Naive thymus-derived CD8-positive, alpha-beta T cell (primary cell): Measurements from ENCODE around the gene R3HDM4. TPM values are rescaled to one million over a fixed set of nuclear protein-coding genes. Genes with fewer than 3 reads are reported as not detected.
"Not testable (repeated sequence)": the region's sequence is repeated elsewhere in the genome, so short reads cannot be mapped to it uniquely, and the experiment has no call there.

ENCODE experiments used
- ATAC-seq, 2 donors: fragments of 150-1000 bp; cut with Tn5 transposase in 1 of 2; sonication (Bioruptor Pico), chemical (Tn5 transposase) in 1 of 2; 1 replicate in 1 of 2; 2 replicates in 1 of 2; pipeline ENCODE4 v1.10.0; 2021; ENCODE audit warnings: mild to moderate bottlenecking in 2 of 2, moderate library complexity in 2 of 2
- POLR2A ChIA-PET: fragments of 350-600 bp; sonication (Branson Sonifier 250); formaldehyde crosslinking; loops from one replicate; lab custom pipeline; 2021; ENCODE audit warnings: antibody characterized with exemption; lab: Charles Lee
- DNase-seq, 10 donors: peaks; one replicate each; pipeline versions ENCODE4 v3.0.0 to v3.0.0-alpha.2; 2020 to 2022
- H3K27ac Mint-ChIP-seq, 10 donors: one replicate each; pipeline ENCODE4 v1.8.0; 2020 to 2022; ENCODE audit warnings: mild to moderate bottlenecking in 10 of 10, mixed read lengths in 10 of 10, moderate library complexity in 4 of 10, inconsistent platforms in 1 of 10
- H3K27me3 Mint-ChIP-seq, 5 donors: one replicate each; pipeline ENCODE4 v1.8.0; 2021 to 2022; ENCODE audit warnings: mixed read lengths in 5 of 5
- H3K36me3 Mint-ChIP-seq, 3 donors: one replicate each; pipeline ENCODE4 v1.8.0; 2020 to 2022; ENCODE audit warnings: mixed read lengths in 3 of 3, mild to moderate bottlenecking in 2 of 3, inconsistent platforms in 1 of 3
- H3K4me1 Mint-ChIP-seq, 4 donors: one replicate each; pipeline ENCODE4 v1.8.0; 2021 to 2022; ENCODE audit warnings: mixed read lengths in 4 of 4
- H3K4me3 Mint-ChIP-seq, 10 donors: one replicate each; pipeline ENCODE4 v1.8.0; 2020 to 2022; ENCODE audit warnings: mild to moderate bottlenecking in 10 of 10, mixed read lengths in 10 of 10, moderate library complexity in 6 of 10, inconsistent platforms in 1 of 10
- H3K9me3 Mint-ChIP-seq, 9 donors: one replicate each; pipeline ENCODE4 v1.8.0; 2020 to 2022; ENCODE audit warnings: mixed read lengths in 9 of 9, mild to moderate bottlenecking in 3 of 9, inconsistent platforms in 1 of 9, moderate library complexity in 1 of 9
- polyA plus RNA-seq, 3 donors: library from polyadenylated mRNA; unstranded; fragments of 300-500 nt; fragmentation: Illumina TruSeq; gene quantifications; one replicate each; pipeline ENCODE4 v1.2.3, GENCODE V29; 2021
- total RNA-seq, 8 experiments: library from RNA in 2 of 8; stranded (reverse) in 2 of 8; gene quantifications; one replicate each; pipeline ENCODE4 v1.2.3 and lab custom pipeline; 2021 to 2026

Gene R3HDM4
- total RNA-seq (100 to 1,000 TPM; 179 to 184 TPM), polyA plus RNA-seq (100 to 1,000 TPM; 137 to 238 (median 182) TPM), total RNA-seq (lab: John Stamatoyannopoulos, UW) (71.5 to 208 (median 112) reads per million in 6 experiments)

- no peaks in the 10 kb centered on the region for H3K9me3 Mint-ChIP-seq
- DNase-seq (peak; percentile 75 to 89 (median 82)), ATAC-seq (peak; percentile 40 to 46)
- peaks cover 0 to 10% (median 7%) of the 10 kb centered on the region in 3 donors for H3K36me3 Mint-ChIP-seq
- H3K27me3 Mint-ChIP-seq: peaks cover 0 to 2% (median 0%) of the 10 kb centered on the region in 5 donors
- H3K27ac Mint-ChIP-seq: peak within 1 kb of the TSS; percentile 80 to 98 (median 94)
- POLR2A ChIA-PET: interaction anchor here (0.6 to 9.1 kb wide), 6 partner anchors 8 to 872 kb away, joined by 4 to 165 read pairs (median 10); partner anchors contain the start of genes CFD, MED16 and RNU6-9
- H3K4me1 Mint-ChIP-seq: peaks cover 15 to 41% (median 31%) of the 10 kb centered on the region in 4 donors
- peak within 1 kb of the TSS; percentile 81 to 92 (median 85) for H3K4me3 Mint-ChIP-seq
Measured at GRCh38 chr19:913080-913748, at the start of gene R3HDM4. Gene R3HDM4, minus strand, starts transcription at chr19:913219. Its CDS starts 62 bp downstream, at chr19:913157.

GRCh38 chr19:961866-962620 lies 49.0 kb upstream of the R3HDM4 start:
- ATAC-seq (no peak), DNase-seq (no peak)
- no peaks in the 10 kb centered on the region for H3K27me3 Mint-ChIP-seq
- no peak overlapping the region for H3K4me3 Mint-ChIP-seq
- H3K4me1 Mint-ChIP-seq: no peaks in the 10 kb centered on the region
- no peaks in the 10 kb centered on the region for H3K36me3 Mint-ChIP-seq
- POLR2A ChIA-PET: interaction anchor here (0.6 to 0.7 kb wide), 2 partner anchors 42 to 380 kb away, joined by 3 to 6 read pairs; no protein-coding TSS in a partner anchor
- H3K27ac Mint-ChIP-seq: no peak overlapping the region
- no peaks in the 10 kb centered on the region for H3K9me3 Mint-ChIP-seq

DNA sequence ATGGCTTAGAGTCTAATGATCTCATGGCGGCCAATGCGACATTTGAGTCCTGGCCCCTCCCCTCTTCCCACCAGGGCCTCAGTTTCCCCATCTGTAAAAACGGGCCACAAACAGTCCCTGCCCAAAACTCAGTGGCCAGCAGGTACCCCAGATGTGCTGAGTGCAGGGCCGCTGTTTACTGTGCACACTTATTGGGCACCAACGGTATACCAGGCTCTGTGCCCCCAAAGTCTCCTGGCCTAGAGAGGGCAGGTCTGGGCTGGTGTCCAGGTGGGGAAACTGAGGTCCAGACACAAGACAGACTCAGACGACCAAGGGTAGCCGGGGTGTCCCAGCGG lies 47.6 kb upstream of the R3HDM4 start:
- H3K36me3 Mint-ChIP-seq: no peaks in the 10 kb centered on the region
- no peak for ATAC-seq
- H3K27ac Mint-ChIP-seq: no peak overlapping the region
- H3K27me3 Mint-ChIP-seq: no peaks in the 10 kb centered on the region
- no peaks in the 10 kb centered on the region for H3K9me3 Mint-ChIP-seq
- POLR2A ChIA-PET: no interaction called here
- no peak for DNase-seq
- H3K4me3 Mint-ChIP-seq: no peak overlapping the region
- H3K4me1 Mint-ChIP-seq: no peaks in the 10 kb centered on the region

DNA sequence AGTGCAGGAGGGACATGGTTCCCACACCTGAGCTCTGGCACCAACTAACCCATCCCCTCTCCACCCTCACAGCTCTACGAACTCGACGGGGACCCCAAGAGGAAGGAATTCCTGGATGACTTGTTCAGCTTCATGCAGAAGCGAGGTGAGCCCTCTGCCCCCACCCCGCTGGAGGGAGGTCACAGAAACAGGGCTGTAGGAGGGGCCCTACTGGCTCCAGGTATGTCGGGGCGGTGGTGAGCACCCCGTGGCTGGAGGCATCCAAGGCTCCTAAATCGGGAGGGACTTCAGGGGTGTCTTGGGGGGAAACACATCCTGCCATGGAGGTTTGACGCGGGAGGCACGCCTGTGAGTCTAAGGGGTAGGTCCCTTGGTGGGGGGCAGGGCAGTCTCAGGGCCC lies 47.0 kb upstream of the R3HDM4 start:
- H3K4me3 Mint-ChIP-seq: no peak overlapping the region
- H3K9me3 Mint-ChIP-seq: no peaks in the 10 kb centered on the region
- POLR2A ChIA-PET: no interaction called here
- H3K4me1 Mint-ChIP-seq: no peaks in the 10 kb centered on the region
- no peaks in the 10 kb centered on the region for H3K27me3 Mint-ChIP-seq
- no peak for DNase-seq
- no peaks in the 10 kb centered on the region for H3K36me3 Mint-ChIP-seq
- ATAC-seq: no peak
- peak overlapping the region in 1 of 10 donors; percentile 46 for H3K27ac Mint-ChIP-seq

- H3K36me3 Mint-ChIP-seq: peaks cover 0 to 2% (median 0%) of the 10 kb centered on the region in 3 donors
- H3K27me3 Mint-ChIP-seq: no peaks in the 10 kb centered on the region
- H3K9me3 Mint-ChIP-seq: no peaks in the 10 kb centered on the region
- peaks cover 0 to 2% (median 0%) of the 10 kb centered on the region in 4 donors for H3K4me1 Mint-ChIP-seq
- H3K27ac Mint-ChIP-seq: peak overlapping the region in 2 of 10 donors; percentile 5 to 66
- H3K4me3 Mint-ChIP-seq: peak overlapping the region in 1 of 10 donors; percentile 45
- POLR2A ChIA-PET: no interaction called here
- ATAC-seq (no peak), DNase-seq (no peak)
Measured at GRCh38 chr19:958967-959855, 46.2 kb upstream of the R3HDM4 start.

DNA sequence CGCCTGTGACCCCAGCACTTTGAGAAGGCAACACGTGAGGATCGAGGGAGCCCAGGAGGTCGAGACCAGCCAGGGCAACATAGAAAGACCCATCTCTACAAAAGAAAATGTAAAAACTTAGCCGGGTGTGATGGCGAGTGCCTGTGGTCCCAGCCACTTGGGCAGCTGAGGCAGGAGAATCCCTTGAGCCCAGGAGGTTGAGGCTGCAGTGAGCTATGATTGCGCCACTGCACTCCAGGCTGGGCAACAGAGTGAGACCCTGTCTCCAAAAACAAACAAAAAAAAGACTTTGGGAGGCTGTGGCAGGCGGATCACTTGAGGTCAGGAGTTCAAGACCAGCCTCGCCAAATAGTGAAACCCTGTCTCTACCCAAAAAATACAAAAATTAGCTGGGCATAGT lies 44.6 kb upstream of the R3HDM4 start:
- H3K36me3 Mint-ChIP-seq, ATAC-seq, H3K4me1 Mint-ChIP-seq, H3K4me3 Mint-ChIP-seq, DNase-seq, H3K9me3 Mint-ChIP-seq, H3K27ac Mint-ChIP-seq, H3K27me3 Mint-ChIP-seq: not testable (repeated sequence)
- POLR2A ChIA-PET: interaction anchor here (0.6 to 0.7 kb wide), 2 partner anchors 72 to 157 kb away, joined by 3 to 4 read pairs; no protein-coding TSS in a partner anchor

DNA sequence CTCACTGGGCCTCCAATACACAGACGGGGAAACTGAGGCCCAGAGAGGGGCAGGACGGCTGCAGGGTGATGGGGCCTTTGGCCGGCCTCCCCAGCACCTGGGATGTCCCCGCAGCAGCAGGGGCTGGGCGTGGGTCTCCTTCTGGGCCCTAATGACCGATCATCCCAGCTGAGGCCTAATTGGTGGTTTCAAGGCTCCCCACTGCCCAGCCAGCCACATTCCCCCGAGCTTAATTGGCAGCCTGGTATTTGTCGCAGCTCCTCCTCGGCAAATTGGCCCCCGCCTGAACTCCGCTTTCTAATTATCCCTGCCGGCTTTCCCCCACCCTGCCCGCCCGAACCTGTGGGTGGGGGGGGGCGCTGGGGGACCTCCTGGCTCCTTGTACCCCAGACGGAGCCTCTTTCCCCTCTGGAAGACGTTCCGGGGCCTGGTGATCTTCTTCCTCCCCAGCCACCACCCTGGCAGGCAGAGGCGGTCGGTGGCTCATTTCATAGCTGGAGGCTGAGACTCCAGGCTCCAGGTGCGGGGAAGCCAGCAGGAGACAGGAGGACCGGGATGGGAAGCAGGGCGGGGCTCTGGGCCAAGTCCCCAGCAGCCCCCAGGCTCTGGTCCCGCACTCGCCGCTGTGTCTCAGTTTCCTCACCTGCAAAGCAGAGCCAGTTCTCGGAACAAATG lies 43.9 kb upstream of the R3HDM4 start:
- ATAC-seq: no peak
- Mint-ChIP-seq H3K36me3 (peaks cover 0 to 2% (median 0%) of the 10 kb centered on the region in 3 donors), H3K27me3 (no peaks in the 10 kb centered on the region), H3K4me1 (peaks cover 0 to 12% (median 7%) of the 10 kb centered on the region in 4 donors), H3K4me3 (no peak overlapping the region), H3K9me3 (no peaks in the 10 kb centered on the region), H3K27ac (no peak overlapping the region)
- DNase-seq: no peak
- POLR2A ChIA-PET: interaction anchor here (0.6 kb wide), 1 partner anchor 72 kb away, joined by 4 read pairs; no protein-coding TSS in a partner anchor

GRCh38 chr19:955803-956765 lies 43.1 kb upstream of the R3HDM4 start:
- DNase-seq (no peak), ATAC-seq (no peak)
- Mint-ChIP-seq H3K9me3 (no peaks in the 10 kb centered on the region), H3K27ac (no peak overlapping the region), H3K4me3 (no peak overlapping the region), H3K27me3 (no peaks in the 10 kb centered on the region), H3K4me1 (peaks cover 0 to 18% (median 7%) of the 10 kb centered on the region in 4 donors), H3K36me3 (peaks cover 0 to 2% (median 0%) of the 10 kb centered on the region in 3 donors)
- POLR2A ChIA-PET: no interaction called here

DNA sequence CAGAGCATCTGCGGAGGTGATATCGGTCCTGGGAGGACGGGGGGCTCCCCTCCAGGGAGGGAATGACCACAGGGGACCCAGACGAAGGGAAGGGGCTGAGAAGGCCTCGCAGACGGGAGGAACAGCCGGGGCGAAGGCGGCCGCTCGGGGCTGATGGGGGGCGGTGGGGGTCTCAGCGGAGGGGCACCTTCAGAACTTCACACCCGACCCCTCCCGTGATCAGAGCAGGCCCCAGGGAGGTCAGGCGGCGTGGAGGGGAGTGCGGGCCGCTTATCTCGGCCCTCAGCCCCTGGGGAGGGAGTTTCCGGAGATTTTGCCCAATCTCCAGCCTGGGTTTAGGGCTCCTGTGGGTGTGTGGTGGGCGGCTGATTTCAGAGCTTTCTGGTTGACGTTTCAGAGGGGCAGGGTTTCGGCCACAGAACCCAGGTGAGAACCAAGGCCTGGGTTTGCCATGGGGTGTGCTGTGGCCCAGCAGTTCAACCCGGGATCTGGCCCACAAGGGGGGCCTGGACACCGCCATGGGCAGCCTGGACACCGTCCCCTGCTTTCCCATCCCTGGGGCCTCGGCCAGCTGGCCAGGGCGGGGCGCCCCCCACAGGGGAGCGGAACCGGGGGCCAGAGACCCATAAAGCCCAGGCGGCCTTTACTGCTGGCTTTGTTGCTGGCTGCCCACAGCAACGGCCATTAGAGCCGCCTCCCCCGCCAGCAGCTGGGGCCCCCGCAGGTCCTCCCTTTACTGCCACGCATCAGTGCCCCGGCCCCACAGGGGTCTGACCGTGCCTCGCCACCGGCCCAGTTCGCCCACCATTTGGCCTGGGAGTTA lies 41.9 kb upstream of the R3HDM4 start:
- DNase-seq: no peak
- Mint-ChIP-seq H3K27me3 (no peaks in the 10 kb centered on the region), H3K4me3 (no peak overlapping the region), H3K9me3 (no peaks in the 10 kb centered on the region), H3K27ac (no peak overlapping the region), H3K4me1 (peaks cover 2 to 22% (median 7%) of the 10 kb centered on the region in 4 donors), H3K36me3 (peaks cover 0 to 2% (median 0%) of the 10 kb centered on the region in 3 donors)
- no peak for ATAC-seq
- POLR2A ChIA-PET: interaction anchor here (0.5 to 1.2 kb wide), 2 partner anchors 30 to 83 kb away, joined by 3 to 4 read pairs; no protein-coding TSS in a partner anchor

- Mint-ChIP-seq H3K4me3 (no peak overlapping the region), H3K27me3 (no peaks in the 10 kb centered on the region), H3K27ac (no peak overlapping the region), H3K4me1 (peaks cover 2 to 24% (median 7%) of the 10 kb centered on the region in 4 donors), H3K9me3 (no peaks in the 10 kb centered on the region), H3K36me3 (peaks cover 0 to 2% (median 0%) of the 10 kb centered on the region in 3 donors)
- DNase-seq (no peak), ATAC-seq (no peak)
- POLR2A ChIA-PET: interaction anchor here (1.2 kb wide), 1 partner anchor 29 kb away, joined by 3 read pairs; no protein-coding TSS in a partner anchor
Measured at GRCh38 chr19:954272-954671, 41.3 kb upstream of the R3HDM4 start.
